DMS53 treated with DMSO at 0.1 percent for 48 hours (cell line): ENCODE results near the gene MAN1A1.

Source experiments
- DNase-seq: peaks from one replicate; lab custom pipeline; 2025; ENCODE audit not compliant: unreplicated experiment; lab: John Stamatoyannopoulos, UW

Gene MAN1A1

GRCh38 chr6:119346936-119347335 is 2.6 kb downstream of the MAN1A1 start:
- DNase-seq = no peak

- no peak for DNase-seq
Measured at GRCh38 chr6:119346450-119346849, 3.1 kb downstream of the MAN1A1 start.

- DNase-seq = no peak
Measured at GRCh38 chr6:119345114-119345513, 4.4 kb downstream of the MAN1A1 start.

- no peak for DNase-seq
Measured at GRCh38 chr6:119344306-119344705, 5.3 kb downstream of the MAN1A1 start.

DNA sequence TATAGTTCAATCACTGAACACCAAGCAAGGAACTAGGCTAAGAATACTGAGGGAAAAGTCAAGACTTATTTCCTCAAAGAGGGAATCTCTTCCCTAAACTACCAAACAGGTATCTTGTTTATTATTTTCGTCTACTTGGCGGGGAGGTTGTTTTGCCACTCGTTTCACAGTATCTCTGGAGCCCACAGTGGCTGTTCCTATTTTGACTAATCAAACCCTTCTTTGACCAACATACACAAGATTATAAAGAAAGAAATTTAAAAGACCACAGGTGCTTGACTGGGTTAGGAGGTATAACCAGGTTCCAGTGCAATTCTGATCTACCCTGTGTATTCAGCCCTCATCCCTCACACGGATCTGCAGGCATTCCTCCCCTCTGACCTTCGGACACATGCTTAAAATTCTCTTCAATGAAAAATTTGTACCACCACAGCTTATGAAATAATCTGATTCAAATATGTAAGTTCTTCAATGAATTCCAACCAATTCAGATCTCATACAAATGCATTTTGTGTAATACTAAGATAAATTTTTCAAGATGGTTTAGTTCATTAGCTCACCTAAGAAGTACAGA is 5.9 kb downstream of the MAN1A1 start:
- no peak for DNase-seq

GRCh38 chr6:119343167-119343566 is 6.4 kb downstream of the MAN1A1 start:
- DNase-seq = no peak

DNA sequence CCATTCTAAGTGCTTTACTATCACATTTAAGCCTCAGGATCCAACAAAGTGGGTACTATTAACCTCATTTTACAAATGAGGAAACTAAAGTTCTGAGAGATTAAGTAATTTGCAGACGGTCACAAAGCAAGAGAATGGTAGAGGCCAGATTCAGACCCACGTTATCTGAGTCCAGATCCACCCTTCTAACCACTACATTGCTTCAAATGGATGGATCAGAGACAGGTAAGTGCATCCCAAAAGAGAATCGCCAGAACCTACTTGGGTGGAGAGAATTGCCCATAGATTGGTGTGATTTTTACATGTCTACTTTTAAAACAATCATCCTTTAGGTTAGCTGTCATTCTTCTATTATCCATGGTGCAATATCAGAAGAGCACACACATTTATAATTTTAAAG is 7.1 kb downstream of the MAN1A1 start:
- DNase-seq = no peak

DNA sequence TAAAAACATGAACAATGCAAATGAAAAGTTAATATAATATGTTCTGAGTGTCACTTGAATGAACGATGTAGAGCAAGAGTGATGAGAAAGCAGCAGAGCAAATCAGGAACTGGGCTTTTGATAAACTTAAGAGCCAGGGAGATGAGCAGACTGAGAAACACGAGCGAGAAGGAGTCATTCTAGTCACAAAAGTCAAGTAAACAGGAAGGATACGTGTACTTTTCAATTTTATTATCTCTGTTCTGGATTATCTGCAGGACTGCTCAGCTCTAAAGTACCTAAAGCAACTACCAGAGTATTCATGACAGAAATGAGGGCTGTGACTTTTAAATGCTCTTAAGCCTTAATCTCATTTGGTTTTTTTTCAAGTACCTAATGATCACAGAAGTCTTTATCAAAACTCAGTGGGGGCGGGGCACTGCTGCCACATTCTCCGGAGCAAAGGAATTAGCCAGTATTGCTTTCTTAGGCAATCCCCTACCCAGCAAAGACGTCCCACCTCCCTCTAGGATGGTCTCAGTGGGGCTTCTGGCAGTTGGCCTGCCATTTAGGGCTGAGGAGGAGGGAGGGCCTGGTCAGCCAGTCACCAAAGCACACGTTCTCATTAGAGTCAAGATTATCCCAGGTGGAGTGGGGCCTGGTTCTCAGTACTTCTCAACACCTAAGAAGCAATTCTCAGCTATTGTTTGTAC is 8.6 kb downstream of the MAN1A1 start:
- DNase-seq = no peak

DNA sequence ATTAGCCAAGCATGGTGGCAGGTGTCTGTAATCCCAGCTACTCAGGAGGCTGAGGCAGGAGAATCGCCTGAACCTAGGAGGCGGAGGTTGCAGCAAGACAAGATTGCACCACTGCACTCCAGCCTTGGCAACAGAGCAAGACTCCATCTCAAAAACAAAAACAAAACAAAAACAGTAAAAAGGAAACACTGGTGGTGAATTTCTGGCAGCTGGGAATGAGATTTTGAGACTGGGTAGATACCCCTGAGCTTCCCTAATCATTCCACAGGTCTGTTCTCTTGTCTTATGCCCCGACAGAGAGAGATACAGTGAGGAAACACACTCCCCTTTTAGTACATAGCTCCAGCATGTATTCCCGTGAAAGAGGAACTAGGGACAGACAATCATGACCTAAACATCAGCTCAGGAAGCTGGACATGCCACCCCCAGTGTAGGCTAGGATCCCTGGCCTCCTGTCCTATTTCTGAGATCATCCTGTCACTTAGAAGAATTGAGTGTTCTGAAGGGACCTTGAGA is 9.6 kb downstream of the MAN1A1 start:
- no peak for DNase-seq

GRCh38 chr6:119337762-119338161 is 11.8 kb downstream of the MAN1A1 start:
- no peak for DNase-seq

DNA sequence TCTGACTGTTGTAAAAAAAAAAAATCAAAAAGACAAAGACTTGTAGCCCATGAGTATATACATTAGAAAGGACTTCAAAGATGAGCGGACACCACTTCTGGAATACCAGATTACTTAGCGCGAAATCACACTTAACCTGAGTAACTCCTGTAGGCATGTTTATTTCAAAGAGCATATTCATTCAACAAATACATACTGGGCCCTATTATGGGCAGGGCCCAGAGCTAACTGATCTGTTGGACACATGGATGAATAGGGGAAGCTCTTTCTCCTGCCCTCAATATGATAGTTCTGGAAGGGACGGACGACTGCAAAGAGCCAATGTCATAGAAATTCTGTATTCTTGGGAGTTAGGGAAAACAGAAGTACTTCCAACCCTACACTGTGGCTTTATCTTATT is 12.3 kb downstream of the MAN1A1 start:
- no peak for DNase-seq

- no peak for DNase-seq
Measured at GRCh38 chr6:119334535-119335264, 14.9 kb downstream of the MAN1A1 start.

- DNase-seq = no peak
Measured at GRCh38 chr6:119333707-119334295, 15.8 kb downstream of the MAN1A1 start.

DNA sequence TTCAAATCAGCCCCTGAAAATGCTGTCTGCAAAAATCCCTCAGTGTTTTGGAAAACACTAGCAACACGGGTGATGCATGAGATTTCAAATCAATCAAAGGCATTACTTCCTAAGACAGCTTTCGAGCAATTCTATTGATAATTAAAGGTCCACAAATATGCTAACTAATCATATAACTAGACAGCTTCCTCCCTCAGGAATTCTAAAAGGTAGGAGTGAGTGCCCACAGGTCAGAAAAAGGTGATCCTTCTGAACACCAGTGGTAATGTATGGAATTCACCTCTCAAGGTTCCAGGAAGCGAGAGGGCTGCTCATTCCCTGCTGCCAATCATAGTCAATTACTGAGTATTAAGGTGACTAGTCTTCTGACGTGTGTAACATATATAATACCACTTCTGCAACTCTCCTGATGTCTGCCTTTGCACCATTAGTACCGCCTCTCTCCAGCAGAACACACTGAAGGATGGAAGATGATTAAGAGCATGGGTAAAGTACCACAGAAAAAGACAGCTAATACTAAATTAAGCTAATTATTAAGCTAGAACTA is 16.4 kb downstream of the MAN1A1 start:
- DNase-seq = no peak

- DNase-seq = no peak
Measured at GRCh38 chr6:119331663-119332286, 17.8 kb downstream of the MAN1A1 start.

GRCh38 chr6:119330520-119331113 is 18.9 kb downstream of the MAN1A1 start:
- DNase-seq = no peak

DNA sequence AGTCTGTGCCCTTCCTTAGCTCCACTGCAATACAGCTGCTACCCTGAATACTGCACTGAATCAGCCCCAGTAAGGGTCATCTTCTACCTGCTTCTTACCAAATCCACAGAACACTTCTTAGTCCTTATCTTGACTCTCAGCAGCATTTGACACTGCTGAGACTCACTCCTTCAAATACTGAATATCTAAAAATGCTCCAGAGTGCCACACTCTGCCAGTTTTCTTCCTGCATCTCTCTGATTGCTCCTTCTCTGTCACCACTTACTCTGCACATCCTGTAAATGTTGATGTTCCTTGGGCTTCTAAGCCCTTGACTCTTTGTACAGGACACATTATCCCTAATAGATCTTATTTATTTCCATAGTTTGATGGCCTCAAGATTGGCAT is 19.8 kb downstream of the MAN1A1 start:
- no peak for DNase-seq

- no peak for DNase-seq
Measured at GRCh38 chr6:119328892-119329793, 20.4 kb downstream of the MAN1A1 start.

DNA sequence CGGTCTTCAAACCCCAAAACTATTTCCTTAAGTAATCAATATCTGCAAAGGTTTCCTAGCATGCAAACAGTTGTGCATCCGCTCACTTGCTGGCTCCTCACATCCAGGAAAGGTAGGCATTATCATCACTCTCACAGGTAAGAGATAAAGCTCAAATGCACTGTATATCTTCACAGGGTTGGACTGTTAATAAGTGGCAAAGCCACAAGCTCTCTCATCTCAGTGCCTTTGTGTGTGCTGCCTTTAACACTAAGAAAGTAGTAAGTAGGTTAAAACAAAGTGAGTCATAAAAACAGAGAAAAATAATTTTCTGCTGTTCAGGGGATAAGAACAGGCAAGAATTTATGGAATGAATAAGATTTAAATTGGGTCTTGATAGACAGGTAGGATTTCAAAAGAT is 21.3 kb downstream of the MAN1A1 start:
- no peak for DNase-seq

DNA sequence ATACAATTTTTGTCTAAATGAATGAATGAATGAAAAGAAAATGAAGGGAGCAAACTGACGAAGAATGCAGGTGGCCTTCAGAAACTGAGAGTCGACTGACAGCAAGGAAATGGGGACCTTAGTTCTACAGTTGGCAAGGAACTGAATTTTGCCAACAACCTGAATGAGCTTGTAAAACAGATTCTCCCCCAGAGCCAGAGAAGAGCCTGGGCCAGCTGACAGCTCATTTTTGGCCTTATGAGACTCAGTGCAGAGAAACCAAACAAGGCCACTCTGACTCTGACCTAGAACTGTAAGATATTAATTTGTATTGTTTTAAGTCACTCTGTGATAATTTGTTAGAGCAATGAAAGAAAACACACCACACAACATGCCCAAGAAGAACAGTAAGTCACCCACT is 21.8 kb downstream of the MAN1A1 start:
- DNase-seq = no peak
